Loucy (cell line): ENCODE measurements around the gene STK32C.

Experiments used
- CTCF ChIP-seq: fragments of 200-600 bp; sonication (generic); conservative IDR thresholded peaks from 2 replicates; pipeline ENCODE4 v1.5.1; 2014; ENCODE audit warnings: mild to moderate bottlenecking, antibody characterized with exemption, low read length
- EZH2phosphoT487 ChIP-seq: fragments of 200-600 bp; IDR thresholded peaks from 2 replicates; pipeline ENCODE4 v1.6.1; 2018; ENCODE audit warnings: antibody characterized with exemption, mild to moderate bottlenecking, moderate library complexity, borderline replicate concordance

GRCh38 chr10:132258423-132258822 lies 49.3 kb downstream of the STK32C start:
- TF ChIP-seq CTCF (no peak), EZH2phosphoT487 (no peak)
